Right ventricle myocardium inferior (tissue), 1 donor: ENCODE results near the gene MTMR6. TPM values are rescaled to one million over a fixed set of nuclear protein-coding genes. Genes with fewer than 3 reads are reported as not detected.
"Not testable (repeated sequence)": the region's sequence is repeated elsewhere in the genome, so short reads cannot be mapped to it uniquely, and the experiment has no call there.

ENCODE experiments used
- ATAC-seq: fragments of 200-7000 bp; cut with Tn5 transposase; one replicate; pipeline ENCODE4 v1.9.1; 2020; ENCODE audit warnings: mild to moderate bottlenecking, moderate library complexity
- DNase-seq: peaks from one replicate; pipeline ENCODE4 v3.0.0; 2021; ENCODE audit errors: missing footprints
- intact Hi-C: fragments of 100-400 bp; cut with DNase I; formaldehyde crosslinking; loops from one replicate; pipeline ENCODE4 v1.11.0; 2022
- long read RNA-seq: library from polyadenylated mRNA; unstranded; transcript quantifications from one replicate; pipeline ENCODE4 v2.0.0, GENCODE V29; 2021
- total RNA-seq: library from RNA; stranded (reverse); fragmentation: NEBNext Ultra II Directional; extraction: Animal tissue kit (Norgen Biotek cat#: 25700); gene quantifications from one replicate; pipeline ENCODE4 v1.2.1, GENCODE V29; 2021
- donor health status: DM: no; HTN: yes; CAD: no; lungs with severe emphysema.

MTMR6 gene
- total RNA-seq = 15.4 TPM
- long read RNA-seq, full-length matches to known transcripts = 24 of 30 reads
- long read RNA-seq, partial matches to known transcripts = 1 of 30 reads
- long read RNA-seq, other reads (novel, unspliced or antisense) = 5 of 30 reads

DNA sequence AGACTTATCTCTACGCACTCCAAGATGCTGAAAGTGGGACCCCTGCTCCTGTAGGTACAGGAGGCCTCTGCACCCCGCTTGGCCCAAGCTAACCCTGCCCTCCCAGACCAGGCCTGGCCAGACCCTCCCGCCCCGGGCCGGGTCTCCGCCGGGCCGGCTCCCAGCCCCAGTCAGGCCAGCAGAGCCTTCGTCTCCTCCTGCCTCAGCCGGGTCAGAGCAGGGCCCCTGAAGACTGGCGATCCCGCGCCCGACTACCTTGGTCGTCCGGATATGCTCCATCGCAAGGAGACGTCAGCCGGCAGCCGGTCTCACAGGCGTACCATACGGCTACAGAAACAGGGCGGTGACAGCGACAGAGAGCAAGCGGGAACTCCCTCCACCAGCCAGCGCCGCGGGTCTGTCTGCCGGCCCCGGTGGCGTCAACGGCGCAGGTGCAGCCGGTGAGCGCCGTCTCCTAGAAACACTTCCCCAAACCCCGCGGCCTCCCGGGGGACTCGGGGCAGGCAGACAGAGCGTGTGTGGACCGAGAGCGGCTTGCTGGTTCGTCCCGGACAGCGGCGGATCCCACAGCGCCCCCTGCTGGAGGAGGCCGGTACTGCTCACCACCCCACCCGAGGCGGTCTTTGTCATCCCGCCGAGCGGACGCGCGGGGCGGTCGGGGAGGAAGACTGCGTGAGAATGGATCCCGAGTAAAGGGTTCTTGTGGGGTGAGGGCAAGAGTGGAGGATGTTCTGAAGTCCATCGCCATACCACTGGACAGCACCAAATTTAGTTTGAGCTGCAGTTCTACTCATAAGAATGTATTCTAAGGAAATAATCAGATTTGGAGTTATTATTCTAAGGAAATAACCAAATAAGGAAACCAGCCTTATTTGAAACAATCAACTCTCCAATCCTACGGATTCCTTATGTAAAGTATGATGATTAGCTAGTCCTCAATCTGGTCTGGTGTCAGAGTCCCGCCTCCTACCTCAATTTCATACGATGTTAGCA lies at the start of gene MTMR6:
MTMR6 (minus strand) TSS at position 520 of the 993 bp plus-strand sequence; CDS start at position 279, 241 bp downstream.
- intact Hi-C loops = loop anchor here (1.0 kb wide), 1 partner anchor 14 kb away; the partner anchor contains the start of gene NUP58
- DNase-seq = peak; percentile 97

DNA sequence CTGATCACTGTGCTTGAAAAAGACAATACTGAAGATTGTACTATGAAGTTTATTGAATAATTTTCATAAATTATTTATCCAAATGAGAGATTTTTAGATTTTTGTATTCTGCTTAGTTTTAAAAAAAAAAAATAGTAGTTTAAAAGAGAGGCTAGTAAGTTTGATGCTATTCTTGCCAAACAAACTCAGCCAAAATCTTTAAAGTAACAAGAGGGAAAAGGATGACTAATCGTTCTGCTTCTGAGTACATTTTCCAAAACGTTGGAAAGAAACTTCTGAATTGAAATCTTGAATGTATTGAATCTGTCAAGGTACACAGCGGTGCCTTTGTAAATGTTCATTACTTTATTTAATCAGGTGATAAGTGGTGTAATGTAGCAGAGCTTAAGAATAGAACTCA lies 48.6 kb upstream of the MTMR6 start:
- intact Hi-C loops = no loop called here
- DNase-seq = no peak
- ATAC-seq = no peak

More for the DNA sequence above, at the start of gene MTMR6:
- ATAC-seq = peak; percentile 98

DNA sequence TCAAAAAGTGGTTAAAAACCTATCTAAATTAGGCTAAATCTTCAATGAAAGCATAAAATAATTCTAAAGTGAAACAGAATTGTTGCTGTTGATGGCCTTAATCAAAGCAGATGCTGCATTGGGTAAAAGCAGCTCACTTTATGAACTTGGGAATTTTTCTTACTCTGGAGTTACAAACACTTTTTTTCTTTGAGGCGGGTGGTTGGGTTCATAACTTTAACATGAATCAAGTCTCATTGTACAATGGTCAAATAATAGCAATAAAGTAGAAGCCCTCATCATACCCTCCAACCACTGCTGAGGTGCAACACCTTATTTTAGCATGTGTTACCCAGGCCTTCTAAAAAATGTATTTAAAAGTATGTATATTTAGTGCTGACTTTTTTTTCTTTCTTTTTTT lies 43.3 kb upstream of the MTMR6 start:
- no peak for DNase-seq
- intact Hi-C loops = no loop called here
- no peak for ATAC-seq

DNA sequence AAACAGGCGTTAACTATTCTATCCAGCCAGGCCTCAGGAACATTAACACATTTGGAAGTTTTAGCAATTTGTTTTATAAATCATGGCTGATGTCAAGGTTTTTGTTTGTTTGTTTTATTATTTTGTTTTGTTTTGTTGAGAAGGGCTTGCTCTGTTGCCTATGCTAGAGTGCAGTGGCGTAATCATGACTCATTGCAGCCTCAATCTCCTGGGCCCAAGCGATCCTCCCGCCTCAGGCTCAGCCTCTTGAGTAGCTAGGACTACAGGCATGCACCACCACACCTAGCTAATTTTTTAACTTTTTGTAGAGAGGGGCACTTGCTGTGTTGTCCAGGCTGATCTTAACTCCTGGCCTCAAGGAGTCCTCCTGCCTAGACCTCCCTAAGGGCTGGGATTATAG lies 42.4 kb upstream of the MTMR6 start:
- intact Hi-C loops = loop anchor here (10.0 kb wide), 1 partner anchor 75 kb away; no protein-coding TSS in a partner anchor
- no peak for DNase-seq
- no peak for ATAC-seq

DNA sequence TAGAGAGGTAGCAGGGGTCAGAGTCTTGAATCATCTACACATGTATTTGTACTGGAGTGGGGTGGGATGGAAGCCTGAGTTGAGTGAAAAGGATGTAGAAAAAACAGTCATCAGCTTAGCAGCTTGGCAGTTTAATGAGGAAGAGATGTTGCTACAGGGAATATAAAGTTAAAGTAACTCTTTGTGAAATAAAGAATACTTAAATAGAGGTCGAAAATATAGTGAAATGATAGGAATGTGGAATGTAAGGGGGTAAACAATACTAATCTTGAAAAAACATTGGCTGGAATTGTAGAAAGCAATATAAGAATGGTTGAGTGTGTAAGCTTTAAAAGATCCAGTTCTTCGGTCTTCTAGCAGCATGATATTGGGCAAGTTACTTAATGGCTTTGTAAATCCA lies 36.8 kb upstream of the MTMR6 start:
- intact Hi-C loops = loop anchor here (10.0 kb wide), 1 partner anchor 69 kb away; no protein-coding TSS in a partner anchor
- no peak for DNase-seq
- no peak for ATAC-seq

DNA sequence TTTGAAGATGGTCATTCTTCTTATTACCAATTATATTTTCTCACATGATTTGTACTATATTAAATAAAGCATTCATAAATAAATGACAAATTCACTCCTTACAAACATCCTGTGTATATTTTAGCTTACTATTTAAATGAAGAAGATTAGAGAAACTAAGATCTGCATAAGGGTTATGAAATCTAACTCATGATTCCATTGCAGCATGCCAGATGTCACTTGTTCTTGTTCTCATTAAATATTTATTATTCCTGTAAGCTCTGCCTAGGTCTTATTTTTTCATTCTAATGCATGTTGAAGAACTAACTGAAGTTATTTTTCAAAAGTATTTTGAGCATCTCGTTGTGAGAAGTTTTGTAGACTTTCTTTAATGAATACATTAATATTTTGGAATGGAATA lies 32.5 kb upstream of the MTMR6 start:
- intact Hi-C loops = loop anchor here (10.0 kb wide), 1 partner anchor 65 kb away; no protein-coding TSS in a partner anchor
- no peak for DNase-seq
- no peak for ATAC-seq

DNA sequence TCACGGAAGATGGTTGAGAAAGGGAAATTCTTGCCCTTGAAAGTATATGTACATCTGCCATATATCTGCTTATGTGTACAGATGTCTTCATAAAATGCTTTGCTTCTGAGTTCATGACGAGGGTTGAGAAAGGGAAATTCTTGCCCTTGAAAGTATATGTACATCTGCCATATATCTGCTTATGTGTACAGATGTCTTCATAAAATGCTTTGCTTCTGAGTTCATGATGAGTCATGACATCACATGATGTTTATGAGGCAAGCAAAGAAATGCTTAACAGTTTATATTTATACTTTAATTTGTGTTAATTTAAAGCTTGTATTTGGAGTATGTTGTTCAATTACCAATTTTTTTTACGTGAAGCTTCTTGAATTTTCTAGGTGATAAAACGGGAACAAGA lies 31.7 kb upstream of the MTMR6 start:
- intact Hi-C loops, ATAC-seq, DNase-seq: not testable (repeated sequence)

DNA sequence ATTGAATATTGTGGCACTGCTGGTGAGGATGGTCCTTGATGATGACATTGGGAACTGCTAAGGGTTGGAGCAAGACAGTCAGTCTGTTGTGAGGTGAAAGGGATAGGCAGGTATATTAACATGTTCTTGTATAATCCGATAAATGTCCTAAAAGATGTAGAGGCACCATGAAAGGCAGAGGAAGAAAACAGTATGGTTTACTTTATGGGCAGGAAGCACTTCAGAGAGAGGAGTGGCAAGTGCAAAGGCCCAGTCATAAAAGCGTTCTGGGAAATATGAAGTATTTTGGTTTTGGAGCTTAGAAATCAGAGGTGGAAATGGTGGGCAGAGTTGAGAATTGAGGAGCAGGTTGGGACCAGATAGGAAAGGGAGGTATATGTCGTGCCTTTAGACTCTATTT lies 23.6 kb upstream of the MTMR6 start:
- ATAC-seq (no peak), DNase-seq (no peak)
- intact Hi-C loops = no loop called here

DNA sequence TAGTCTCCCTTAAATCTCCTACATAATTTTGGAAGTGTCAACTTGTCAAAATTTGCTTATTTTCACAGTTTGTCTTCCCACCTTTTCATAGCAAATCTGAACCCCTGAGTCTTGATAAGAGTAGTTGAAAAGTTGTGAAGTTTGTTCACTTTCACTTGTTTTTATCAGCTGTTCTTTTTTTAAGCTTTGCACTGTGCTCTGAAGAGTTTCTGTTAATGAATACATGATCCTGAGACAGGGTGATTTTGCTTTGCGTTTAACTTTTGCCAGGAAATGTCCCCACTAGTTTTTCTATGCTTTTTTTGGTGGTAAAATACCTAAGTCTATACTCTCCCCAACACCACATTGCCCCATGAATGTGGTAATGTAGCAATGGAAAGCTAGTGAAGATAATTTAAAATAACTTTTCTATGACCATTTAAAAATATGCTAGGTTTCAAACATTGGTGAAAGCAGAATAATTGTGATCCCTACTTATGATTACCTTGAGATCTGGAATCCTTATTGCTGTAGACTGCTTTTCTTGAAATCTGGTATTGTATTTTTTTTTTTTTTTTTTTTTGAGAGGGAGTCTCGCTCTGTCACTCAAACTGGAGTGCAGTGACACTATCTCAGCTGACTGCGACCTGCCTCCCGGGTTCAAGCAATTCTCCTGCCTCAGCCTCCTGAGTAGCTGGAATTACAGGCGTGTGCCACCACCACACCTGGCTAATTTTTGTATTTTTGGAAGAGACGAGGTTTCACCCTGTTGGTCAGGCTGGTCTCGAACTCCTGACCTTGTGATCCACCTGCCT lies 19.6 kb upstream of the MTMR6 start:
- ATAC-seq (no peak), DNase-seq (no peak)
- intact Hi-C loops = no loop called here

DNA sequence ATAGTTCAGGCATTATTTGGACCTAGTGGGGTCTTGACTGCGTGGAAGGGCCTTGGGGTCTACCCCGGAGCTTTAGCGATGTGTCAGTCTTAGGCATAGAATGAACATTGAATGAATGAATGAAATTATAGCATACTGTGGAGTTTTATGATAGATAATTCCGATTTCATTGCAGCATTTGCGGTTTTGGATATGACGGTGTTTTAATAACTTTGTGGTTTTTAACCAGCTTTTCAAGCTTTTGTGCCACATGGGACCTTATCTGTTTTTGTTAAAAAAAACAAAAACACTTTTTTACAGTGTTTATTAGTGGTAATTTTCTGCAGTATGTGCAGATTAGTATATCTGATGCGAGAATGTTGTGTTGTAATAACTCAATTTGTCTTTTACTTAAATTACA lies 14.8 kb upstream of the MTMR6 start:
- intact Hi-C loops = no loop called here
- no peak for ATAC-seq

DNA sequence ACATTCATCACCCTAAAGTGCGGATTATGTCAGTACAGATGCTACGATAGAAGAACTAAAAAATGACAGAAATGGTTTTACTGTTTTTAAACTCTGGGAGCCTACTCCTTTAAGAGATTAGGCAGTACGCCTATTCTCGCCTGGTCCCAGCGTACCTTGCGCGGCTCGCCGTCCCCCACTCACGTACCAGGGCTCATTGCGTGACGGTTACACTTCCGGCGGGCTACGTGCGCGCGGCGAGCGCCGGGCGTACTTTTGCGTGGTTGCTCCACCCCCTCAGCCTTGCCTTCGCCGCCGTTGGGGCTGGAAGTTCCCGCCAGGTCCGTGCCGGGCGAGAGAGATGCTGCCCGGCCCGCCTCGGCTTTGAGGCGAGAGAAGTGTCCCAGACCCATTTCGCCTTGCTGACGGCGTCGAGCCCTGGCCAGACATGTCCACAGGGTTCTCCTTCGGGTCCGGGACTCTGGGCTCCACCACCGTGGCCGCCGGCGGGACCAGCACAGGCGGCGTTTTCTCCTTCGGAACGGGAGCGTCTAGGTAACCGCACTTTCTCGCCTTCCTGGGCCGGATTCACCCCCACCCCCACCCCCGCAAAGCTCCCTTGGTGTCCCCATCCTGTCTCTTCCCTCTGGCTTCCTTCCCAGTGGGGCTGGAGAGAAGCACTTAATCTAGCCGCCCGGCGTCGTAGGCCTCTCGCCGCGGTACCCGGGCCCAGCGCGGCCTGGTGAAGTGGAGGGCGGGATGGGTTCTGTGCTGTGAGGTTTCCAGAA lies 14.2 kb upstream of the MTMR6 start, which contains the start of gene NUP58:
NUP58 (plus strand) TSS at position 279 of the 767 bp plus-strand sequence; CDS start at position 428, 149 bp downstream.
- ATAC-seq (peak; percentile 100), DNase-seq (peak; percentile 98)
- intact Hi-C loops = loop anchor here (1.0 kb wide), 1 partner anchor 14 kb away; the partner anchor contains the start of gene MTMR6

More for the DNA sequence above, 14.8 kb upstream of the MTMR6 start:
- DNase-seq = no peak

DNA sequence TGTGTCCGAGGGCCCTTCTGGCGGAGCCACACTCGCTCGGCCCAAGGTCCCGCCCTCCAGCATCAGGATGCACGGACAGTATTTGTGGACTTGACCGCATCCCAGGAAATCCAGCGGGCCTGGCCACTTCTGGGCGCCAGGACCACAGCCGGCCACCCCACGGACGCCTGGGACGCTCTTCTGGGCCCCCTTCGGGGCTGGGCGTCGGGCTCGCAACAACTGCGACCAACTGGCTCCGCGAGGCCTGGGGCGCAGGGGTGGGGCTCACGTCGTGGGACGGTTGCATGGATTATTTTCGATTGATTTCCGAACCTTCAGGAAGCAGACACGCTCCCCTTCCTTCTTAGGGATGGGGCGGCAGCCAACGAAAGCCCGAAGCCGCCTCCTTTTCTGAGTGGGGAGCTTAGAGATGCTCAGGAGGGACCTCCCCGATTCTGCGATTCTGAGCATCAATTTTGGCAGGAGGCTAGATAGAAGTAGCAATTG lies 13.6 kb upstream of the MTMR6 start:
- ATAC-seq = peak; percentile 25
- DNase-seq = peak; percentile 73
- intact Hi-C loops = loop anchor here (1.0 kb wide), 1 partner anchor 14 kb away; the partner anchor contains the start of gene MTMR6

DNA sequence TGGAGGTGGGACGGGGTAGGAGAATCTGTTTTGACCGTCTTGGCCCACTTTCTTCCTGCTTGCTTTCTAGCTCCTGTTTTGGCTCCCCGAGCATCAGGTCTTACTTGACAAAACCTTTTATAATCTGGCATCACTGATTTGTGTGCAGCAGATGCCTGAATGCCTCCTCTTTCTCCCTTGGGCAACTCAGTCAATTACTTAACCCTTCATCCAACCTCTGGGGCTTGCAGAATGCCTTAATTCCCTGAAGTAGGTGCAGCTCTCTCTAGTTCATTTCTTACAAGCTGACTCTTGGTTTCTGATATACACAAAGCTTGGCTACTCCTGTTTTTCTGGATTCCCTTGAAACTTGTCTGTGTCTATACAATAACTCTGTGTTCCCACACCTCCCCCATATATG lies 8.4 kb upstream of the MTMR6 start:
- ATAC-seq (no peak), DNase-seq (no peak)
- intact Hi-C loops = no loop called here

DNA sequence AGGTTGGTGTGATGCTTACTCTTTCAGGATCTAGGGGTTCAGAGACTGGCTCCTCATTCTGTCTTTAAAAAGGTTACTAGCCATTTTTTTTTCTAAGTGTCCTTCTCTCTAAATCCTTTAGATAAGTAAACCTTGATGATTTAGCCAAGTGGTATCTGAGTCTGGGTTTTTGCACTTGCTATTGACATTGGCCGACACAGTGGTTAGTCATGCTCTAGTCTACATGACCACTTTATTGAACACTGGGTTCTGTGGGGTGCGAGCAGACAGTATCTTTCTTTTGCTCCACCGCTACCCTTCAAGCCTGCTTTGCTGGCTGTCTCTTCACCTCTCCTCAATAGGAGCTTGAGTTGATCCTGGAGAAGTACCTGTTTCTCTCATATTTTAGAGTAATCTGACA lies 7.9 kb upstream of the MTMR6 start:
- DNase-seq (no peak), ATAC-seq (no peak)
- intact Hi-C loops = no loop called here

DNA sequence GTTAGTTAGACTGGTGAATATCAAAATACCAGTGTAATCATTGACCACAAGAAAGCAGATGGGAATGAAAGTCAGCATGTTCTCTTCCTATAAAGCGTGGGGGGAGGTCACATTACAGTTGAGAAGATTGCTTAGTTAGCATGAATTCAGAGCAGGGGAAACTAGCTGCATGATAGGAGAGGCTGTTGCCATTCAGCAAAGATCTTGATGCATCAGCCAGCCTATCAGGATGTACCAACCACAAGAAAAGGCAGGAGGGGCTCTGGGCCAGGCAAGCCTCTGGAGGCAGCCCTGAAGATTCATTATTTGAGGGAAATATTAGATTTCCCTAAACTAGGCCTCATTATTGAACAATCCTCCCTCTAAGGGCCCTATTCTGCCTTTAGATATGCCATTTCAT lies 5.0 kb upstream of the MTMR6 start:
- intact Hi-C loops = no loop called here
- peak; percentile 62 for ATAC-seq
- no peak for DNase-seq

DNA sequence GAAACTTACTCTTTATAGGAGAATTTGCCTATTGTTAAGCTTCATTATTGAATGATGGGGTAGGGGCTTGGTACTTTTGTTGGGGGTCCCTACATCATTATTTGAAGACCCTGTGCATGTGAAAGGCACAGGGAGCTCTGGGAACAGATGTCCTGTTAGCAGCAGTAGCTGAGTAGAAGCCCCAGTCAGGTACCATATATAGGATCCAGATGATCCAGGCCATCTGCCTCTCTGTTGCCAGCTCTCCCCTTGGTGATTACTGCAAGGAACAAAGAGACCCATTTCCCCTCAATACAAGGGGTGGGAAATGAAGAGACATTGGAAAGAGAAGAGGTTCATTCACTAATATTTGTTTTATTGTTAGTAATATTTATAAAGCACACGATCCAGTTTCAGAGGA lies 4.4 kb upstream of the MTMR6 start:
- intact Hi-C loops = no loop called here
- ATAC-seq (no peak), DNase-seq (no peak)

DNA sequence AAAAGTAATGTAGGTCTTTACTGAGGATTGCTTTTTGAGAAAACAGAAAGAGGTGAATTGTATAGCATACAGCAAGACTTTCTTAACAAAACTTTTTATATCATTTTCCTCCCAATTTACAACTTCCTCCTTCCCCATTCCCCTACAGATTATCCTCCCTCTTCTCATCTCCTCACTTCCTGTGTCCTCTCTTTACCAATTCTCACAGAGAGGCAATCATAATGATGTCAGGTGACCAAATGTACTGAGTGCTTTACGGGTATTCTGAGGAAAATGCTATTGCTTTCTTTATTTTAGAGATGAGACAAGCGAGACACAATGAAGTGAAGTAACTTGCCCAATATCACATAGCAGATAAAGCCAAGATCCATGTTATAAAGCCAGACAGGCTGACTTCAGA lies 1.7 kb upstream of the MTMR6 start:
- DNase-seq = no peak
- ATAC-seq = no peak
- intact Hi-C loops = no loop called here
